Heart left ventricle (tissue), 16 donors: ENCODE data around the gene PNPLA2. TPM values are rescaled to one million over a fixed set of nuclear protein-coding genes. Genes with fewer than 3 reads are reported as not detected.

Source experiments
- ATAC-seq, 4 donors: fragments of 200-7000 bp; cut with Tn5 transposase; one replicate each; pipeline ENCODE4 v1.9.1; 2020 to 2022; ENCODE audit warnings: moderate library complexity in 4 of 4, mild to moderate bottlenecking in 3 of 4, moderate number of reproducible peaks in 1 of 4
- DNase-seq, 5 donors: peaks; one replicate each; pipeline ENCODE4 v3.0.0-alpha.2; 2020
- H3K27ac ChIP-seq, 12 donors: fragments of 200-600 bp; sonication (generic) in 4 of 12; one replicate each; pipeline versions ENCODE4 v1.5.0 to v1.8.0; 2016 to 2022; ENCODE audit warnings: mild to moderate bottlenecking in 2 of 12
- H3K27me3 ChIP-seq, 9 donors: fragments of 200-600 bp; sonication (generic) in 2 of 9; one replicate each; pipeline versions ENCODE4 v1.5.1 to v1.8.0; 2016 to 2022; ENCODE audit warnings: mild to moderate bottlenecking in 3 of 9
- H3K36me3 ChIP-seq, 9 donors: fragments of 200-600 bp; sonication (generic) in 2 of 9; one replicate each; pipeline versions ENCODE4 v1.5.0 to v1.8.0; 2018 to 2022; ENCODE audit warnings: mild to moderate bottlenecking in 2 of 9
- H3K4me1 ChIP-seq, 12 donors: fragments of 200-600 bp; sonication (generic) in 4 of 12; one replicate each; pipeline versions ENCODE4 v1.5.0 to v1.8.0; 2016 to 2022; ENCODE audit warnings: mild to moderate bottlenecking in 3 of 12
- H3K4me3 ChIP-seq, 12 donors: fragments of 200-600 bp; sonication (generic) in 4 of 12; one replicate each; pipeline versions ENCODE4 v1.5.0 to v1.8.0; 2017 to 2022; ENCODE audit warnings: mild to moderate bottlenecking in 9 of 12, moderate library complexity in 4 of 12
- H3K9me3 ChIP-seq, 12 donors: fragments of 200-600 bp; sonication (generic) in 4 of 12; one replicate each; pipeline versions ENCODE4 v1.5.0 to v1.8.0; 2016 to 2022; ENCODE audit warnings: mild to moderate bottlenecking in 1 of 12
- CTCF ChIP-seq, 12 donors: fragments of 200-600 bp; sonication (generic) in 4 of 12; IDR thresholded peaks; one replicate each; pipeline versions ENCODE4 v1.5.0 to v1.8.0; 2018 to 2022; ENCODE audit warnings: antibody characterized with exemption in 12 of 12, mild to moderate bottlenecking in 5 of 12
- POLR2A ChIP-seq, 2 donors: fragments of 450-650 bp; IDR thresholded peaks; one replicate each; pipeline ENCODE4 v1.6.1; 2017; ENCODE audit warnings: antibody characterized with exemption in 2 of 2, mild to moderate bottlenecking in 2 of 2, moderate library complexity in 2 of 2
- WGBS, 4 donors: extraction: QIAGEN DNeasy Blood & Tissue Kit in 2 of 4; methylation state at CpG; one replicate each; pipeline versions ENCODE4 v1.1.5 to v1.1.7; 2013 to 2018; 5-methylcytosine and 5-hydroxymethylcytosine counted together
- intact Hi-C, 10 donors: fragments of 100-400 bp; cut with DNase I; formaldehyde crosslinking; loops; one replicate each; pipeline versions ENCODE4 v1.11.1 to v1.14.2; 2022
- polyA plus RNA-seq, 2 donors: library from polyadenylated mRNA; stranded (reverse); fragments of 200-250 nt; gene quantifications; one replicate each; pipeline ENCODE4 v1.2.3, GENCODE V29; 2013
- total RNA-seq, 9 donors: library from RNA; depleted of rRNA in 2 of 9; stranded (reverse); fragments of >200 nt in 2 of 9; fragmentation: NEBNext Ultra II Directional in 3 of 9; extraction: Animal tissue kit (Norgen Biotek cat#: 25700) in 3 of 9; gene quantifications; one replicate each; pipeline versions ENCODE4 v1.1.0 to v1.2.4, GENCODE V29; 2016 to 2023
- donor health status: ischemic (EF 13 %, LVEDD 7.1; RV severe dilation, severe dysfunction).
- donor health status: healthy with polysubstance abuse.
- donor health status: DM: no; HTN: yes; CAD: no.
- donor health status: DM: no; HTN: no; CAD: no.
- donor health status: ischemic (EF 25% LVEDD 6.9; RV normal size, moderate dysfunction).
- donor health status: ischemic (EF 25% LVEDD 5.7; RV mildly dilated, moderate dysfunction).
- donor health status: healthy.
- donor health status: DM: yes; HTN: yes; CAD: no.
- donor health status: ischemic (EF 35%, LVEDD 5.7; RV mildly dilated, moderate dysfunction).
- donor health status: nonischemic (EF 11% LVEDD 7.7; RV severe dilation, severe dysfunction).
- donor health status: DM: yes; HTN: yes; CAD: no.
- donor health status: PGD.
- donor health status: ischemic (EF 29% LVEDD 5.4; RV normal size, mild dysfunction).
- donor health status: nonischemic (EF 23%, LVEDD 6.1; RV moderate dilation, normal function).

PNPLA2 gene
- total and polyA plus RNA-seq, 11 donors, result 112 to 348 (median 215) TPM

GRCh38 chr11:808427-809286 lies 10.1 kb upstream of the PNPLA2 start:
- Histone ChIP-seq H3K36me3 (peaks cover 3 to 27% (median 24%) of the 10 kb centered on the region in 9 donors), H3K4me3 (peak overlapping the region; percentile 73 to 100 (median 96)), H3K9me3 (no peaks in the 10 kb centered on the region), H3K27ac (peak overlapping the region; percentile 76 to 100 (median 96)), H3K27me3 (no peaks in the 10 kb centered on the region), H3K4me1 (peaks cover 6 to 58% (median 42%) of the 10 kb centered on the region in 12 donors)
- DNase-seq (peak in 1 of 5 donors; percentile 91), ATAC-seq (no peak)
- intact Hi-C loops, result loop anchor here in 4 of 10 donors (1.0 to 10.0 kb wide), 5 partner anchors 11 to 454 kb away; partner anchors contain the start of genes POLR2L (in 2 of the 4), TSPAN4 (in 2 of the 4) and CHID1 (in 1 of the 4)
- TF ChIP-seq CTCF (IDR thresholded peaks at IDR 0.05) (no peak), POLR2A (IDR thresholded peaks at IDR 0.05) (no peak)
- WGBS, 4 donors, result 33 to 43% (median 33%) methylated on average over 25 to 36 of the region's 36 CpGs

GRCh38 chr11:809287-810039 lies 9.3 kb upstream of the PNPLA2 start, which contains the start of gene RPLP2:
Gene RPLP2, plus strand, starts transcription at chr11:809967. Its CDS starts 268 bp downstream, at chr11:810235.
- H3K36me3 ChIP-seq, result peaks cover 3 to 33% (median 28%) of the 10 kb centered on the region in 9 donors
- H3K27ac ChIP-seq, result peak within 1 kb of the TSS; percentile 76 to 100 (median 96)
- ATAC-seq, result peak; percentile 89 to 95 (median 93)
- TF ChIP-seq CTCF (IDR thresholded peaks at IDR 0.05) (no peak), POLR2A (IDR thresholded peaks at IDR 0.05) (peak; percentile 60 to 81)
- H3K4me3 ChIP-seq, result peak within 1 kb of the TSS; percentile 73 to 100 (median 96)
- H3K27me3 ChIP-seq, result no peaks in the 10 kb centered on the region
- peak; percentile 98 to 99 (median 99) for DNase-seq
- WGBS, 4 donors, result 0% methylated on average over 58 to 81 of the region's 81 CpGs
- no peaks in the 10 kb centered on the region for H3K9me3 ChIP-seq
- intact Hi-C loops, result loop anchor here in 4 of 10 donors (1.0 to 10.0 kb wide), 5 partner anchors 10 to 455 kb away; partner anchors contain the start of genes POLR2L (in 2 of the 4), TSPAN4 (in 2 of the 4) and CHID1 (in 1 of the 4)
- peaks cover 5 to 50% (median 35%) of the 10 kb centered on the region in 12 donors for H3K4me1 ChIP-seq

- ATAC-seq (peak in 1 of 4 donors; percentile 0), DNase-seq (no peak)
- Histone ChIP-seq H3K36me3 (peaks cover 3 to 39% (median 32%) of the 10 kb centered on the region in 9 donors), H3K4me3 (peak overlapping the region; percentile 73 to 100 (median 96)), H3K27ac (peak overlapping the region; percentile 76 to 100 (median 96)), H3K9me3 (no peaks in the 10 kb centered on the region), H3K4me1 (peaks cover 2 to 44% (median 30%) of the 10 kb centered on the region in 12 donors), H3K27me3 (no peaks in the 10 kb centered on the region)
- 0% methylated on average over 34 to 55 of the region's 55 CpGs for WGBS, 4 donors
- intact Hi-C loops, result no loop called here
- TF ChIP-seq CTCF (IDR thresholded peaks at IDR 0.05), result no peak
- no peak for TF ChIP-seq POLR2A (IDR thresholded peaks at IDR 0.05)
Measured at GRCh38 chr11:810040-810567, 8.6 kb upstream of the PNPLA2 start.
